HTERT RPE-1 (cell line): ENCODE results near the gene INPP4B.

ENCODE experiments used
- in situ Hi-C: fragments of 300-500 bp; cut with MboI; formaldehyde crosslinking; loops from 4 replicates; pipeline ENCODE4 v1.14.3; 2020; ENCODE audit warnings: low sequenced_read_pairs

The INPP4B gene

GRCh38 chr4:142044271-142044670 lies 801.8 kb downstream of the INPP4B start:
- in situ Hi-C loops: no loop called here

- in situ Hi-C loops: no loop called here
These were observed 802.6 kb downstream of the INPP4B start for GRCh38 chr4:142043509-142043908.

GRCh38 chr4:142041788-142042187 lies 804.3 kb downstream of the INPP4B start:
- in situ Hi-C loops: no loop called here

GRCh38 chr4:142040043-142040442 lies 806.1 kb downstream of the INPP4B start:
- in situ Hi-C loops: no loop called here

GRCh38 chr4:142036795-142037583 lies 809.1 kb downstream of the INPP4B start:
- in situ Hi-C loops: no loop called here

- in situ Hi-C loops: no loop called here
These were observed 810.5 kb downstream of the INPP4B start for GRCh38 chr4:142035566-142035965.

GRCh38 chr4:142034101-142034500 lies 812.0 kb downstream of the INPP4B start:
- in situ Hi-C loops: no loop called here

GRCh38 chr4:142030010-142030409 lies 816.1 kb downstream of the INPP4B start:
- in situ Hi-C loops: no loop called here

GRCh38 chr4:142021761-142022160 lies 824.3 kb downstream of the INPP4B start:
- in situ Hi-C loops: no loop called here

- in situ Hi-C loops: no loop called here
These were observed 824.9 kb downstream of the INPP4B start for GRCh38 chr4:142021181-142021580.

GRCh38 chr4:142016031-142016430 lies 830.1 kb downstream of the INPP4B start:
- in situ Hi-C loops: no loop called here

GRCh38 chr4:142009751-142010150 lies 836.4 kb downstream of the INPP4B start:
- in situ Hi-C loops: no loop called here

- in situ Hi-C loops: no loop called here
These were observed 840.6 kb downstream of the INPP4B start for GRCh38 chr4:142005519-142005918.

GRCh38 chr4:141999446-142000143 lies 846.5 kb downstream of the INPP4B start:
- in situ Hi-C loops: no loop called here

- in situ Hi-C loops: no loop called here
These were observed 851.0 kb downstream of the INPP4B start for GRCh38 chr4:141995056-141995455.

GRCh38 chr4:141977433-141977832 lies 868.7 kb downstream of the INPP4B start:
- in situ Hi-C loops: no loop called here
